Suprapubic skin (tissue), 4 donors: ENCODE data around the gene RCL1. TPM values are rescaled to one million over a fixed set of nuclear protein-coding genes. Genes with fewer than 3 reads are reported as not detected.
"Not testable (repeated sequence)": the region's sequence is repeated elsewhere in the genome, so short reads cannot be mapped to it uniquely, and the experiment has no call there.

Experiments used
- DNase-seq, 2 donors: peaks; one replicate each; pipeline ENCODE4 v3.0.0-alpha.2; 2019; ENCODE audit warnings: low spot score in 2 of 2
- H3K27ac ChIP-seq: fragments of 200-600 bp; sonication (generic); one replicate; pipeline ENCODE4 v1.5.1; 2019
- H3K27me3 ChIP-seq: fragments of 200-600 bp; sonication (generic); one replicate; pipeline ENCODE4 v1.5.1; 2019
- H3K36me3 ChIP-seq: fragments of 200-600 bp; sonication (generic); one replicate; pipeline ENCODE4 v1.5.1; 2019
- H3K4me1 ChIP-seq: fragments of 200-600 bp; sonication (generic); one replicate; pipeline ENCODE4 v1.5.1; 2019
- H3K4me3 ChIP-seq: fragments of 200-600 bp; sonication (generic); one replicate; pipeline ENCODE4 v1.5.1; 2019; ENCODE audit warnings: mild to moderate bottlenecking
- H3K9me3 ChIP-seq: fragments of 200-600 bp; sonication (generic); one replicate; pipeline ENCODE4 v1.5.1; 2019
- EP300 ChIP-seq: sonication (generic); formaldehyde crosslinking; IDR thresholded peaks from one replicate; pipeline ENCODE4 v1.6.1; 2017; ENCODE audit warnings: antibody characterized with exemption
- POLR2A ChIP-seq, 2 donors: fragments of 450-650 bp; IDR thresholded peaks; one replicate each; pipeline ENCODE4 v1.6.1; 2017; ENCODE audit warnings: antibody characterized with exemption in 2 of 2, mild to moderate bottlenecking in 2 of 2, moderate library complexity in 2 of 2
- POLR2AphosphoS5 ChIP-seq, 3 donors: sonication (generic); formaldehyde crosslinking; IDR thresholded peaks; one replicate each; pipeline ENCODE4 v1.6.1; 2017; ENCODE audit warnings: antibody characterized with exemption in 3 of 3
- WGBS: methylation state at CpG from one replicate; pipeline ENCODE4 v1.1.5; 2018; 5-methylcytosine and 5-hydroxymethylcytosine counted together
- total RNA-seq, 4 donors: library from RNA; depleted of rRNA; stranded (reverse); fragments of >200 nt; gene quantifications; one replicate each; pipeline ENCODE4 v1.1.0, GENCODE V29; 2016
- TF ChIP-seq, protein P1 (sequence below), 2 donors: fragments of 200-600 bp in 1 of 2; fragments of 450-650 bp in 1 of 2; sonication (generic) in 1 of 2; IDR thresholded peaks; one replicate each; pipeline ENCODE4 v1.5.1; 2016 to 2019; ENCODE audit warnings: antibody characterized with exemption in 2 of 2, mild to moderate bottlenecking in 1 of 2, moderate library complexity in 1 of 2

The RCL1 gene
- total RNA-seq, 4 donors from 2014 or later, result 44.7 to 75.7 (median 55.5) TPM

DNA sequence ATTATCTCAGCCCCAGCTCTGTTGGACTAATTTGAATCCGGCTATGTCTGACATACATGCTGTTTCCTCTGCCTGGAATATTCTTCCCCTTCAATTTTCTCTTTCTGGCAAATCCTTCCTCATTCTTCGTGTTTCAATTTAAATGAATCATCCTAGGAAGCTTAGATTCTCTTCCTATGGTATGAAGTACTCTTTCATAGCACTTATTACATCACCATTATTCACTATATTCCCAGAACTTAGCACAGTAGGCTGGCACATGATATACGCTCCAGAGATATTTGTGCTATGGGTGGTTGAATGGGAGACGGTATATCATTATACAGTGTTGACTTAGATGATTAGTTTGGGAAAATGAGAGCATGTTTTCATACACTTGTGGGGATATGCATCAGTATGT is 101.3 kb downstream of the RCL1 start:
- TF ChIP-seq EP300 (no peak), POLR2A (IDR thresholded peaks at IDR 0.05) (no peak), POLR2AphosphoS5 (IDR thresholded peaks at IDR 0.05) (no peak)
- TF ChIP-seq, protein P1, sequence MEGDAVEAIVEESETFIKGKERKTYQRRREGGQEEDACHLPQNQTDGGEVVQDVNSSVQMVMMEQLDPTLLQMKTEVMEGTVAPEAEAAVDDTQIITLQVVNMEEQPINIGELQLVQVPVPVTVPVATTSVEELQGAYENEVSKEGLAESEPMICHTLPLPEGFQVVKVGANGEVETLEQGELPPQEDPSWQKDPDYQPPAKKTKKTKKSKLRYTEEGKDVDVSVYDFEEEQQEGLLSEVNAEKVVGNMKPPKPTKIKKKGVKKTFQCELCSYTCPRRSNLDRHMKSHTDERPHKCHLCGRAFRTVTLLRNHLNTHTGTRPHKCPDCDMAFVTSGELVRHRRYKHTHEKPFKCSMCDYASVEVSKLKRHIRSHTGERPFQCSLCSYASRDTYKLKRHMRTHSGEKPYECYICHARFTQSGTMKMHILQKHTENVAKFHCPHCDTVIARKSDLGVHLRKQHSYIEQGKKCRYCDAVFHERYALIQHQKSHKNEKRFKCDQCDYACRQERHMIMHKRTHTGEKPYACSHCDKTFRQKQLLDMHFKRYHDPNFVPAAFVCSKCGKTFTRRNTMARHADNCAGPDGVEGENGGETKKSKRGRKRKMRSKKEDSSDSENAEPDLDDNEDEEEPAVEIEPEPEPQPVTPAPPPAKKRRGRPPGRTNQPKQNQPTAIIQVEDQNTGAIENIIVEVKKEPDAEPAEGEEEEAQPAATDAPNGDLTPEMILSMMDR (IDR thresholded peaks at IDR 0.05), result no peak
- Histone ChIP-seq H3K27me3 (no peaks in the 10 kb centered on the region), H3K27ac (no peak overlapping the region), H3K36me3 (no peaks in the 10 kb centered on the region), H3K4me1 (no peaks in the 10 kb centered on the region), H3K9me3 (no peaks in the 10 kb centered on the region), H3K4me3 (no peak overlapping the region)
- WGBS, result 84% methylated on average over 4 of the region's 4 CpGs
- DNase-seq, result no peak

DNA sequence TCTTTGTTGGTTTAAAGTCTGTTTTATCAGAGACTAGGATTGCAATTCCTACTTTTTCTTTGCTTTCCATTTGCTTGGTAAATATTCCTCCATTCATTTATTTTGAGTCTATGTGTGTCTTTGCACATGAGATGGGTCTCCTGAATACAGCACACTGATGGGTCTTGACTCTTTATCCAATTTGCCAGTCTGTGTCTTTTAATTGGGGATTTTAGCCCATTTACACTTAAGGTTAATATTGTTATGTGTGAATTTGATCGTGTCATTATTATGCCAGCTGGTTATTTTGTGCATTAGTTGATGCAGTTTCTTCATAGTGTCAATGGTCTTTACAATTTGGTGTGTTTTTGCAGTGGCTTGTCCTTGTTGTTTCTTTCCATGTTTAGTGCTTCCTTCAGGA is 107.1 kb downstream of the RCL1 start:
- not testable (repeated sequence) for H3K4me3 ChIP-seq, DNase-seq, H3K9me3 ChIP-seq, H3K4me1 ChIP-seq, H3K27ac ChIP-seq, H3K27me3 ChIP-seq, H3K36me3 ChIP-seq
- 97% methylated on average over 1 of the region's 1 CpG for WGBS

DNA sequence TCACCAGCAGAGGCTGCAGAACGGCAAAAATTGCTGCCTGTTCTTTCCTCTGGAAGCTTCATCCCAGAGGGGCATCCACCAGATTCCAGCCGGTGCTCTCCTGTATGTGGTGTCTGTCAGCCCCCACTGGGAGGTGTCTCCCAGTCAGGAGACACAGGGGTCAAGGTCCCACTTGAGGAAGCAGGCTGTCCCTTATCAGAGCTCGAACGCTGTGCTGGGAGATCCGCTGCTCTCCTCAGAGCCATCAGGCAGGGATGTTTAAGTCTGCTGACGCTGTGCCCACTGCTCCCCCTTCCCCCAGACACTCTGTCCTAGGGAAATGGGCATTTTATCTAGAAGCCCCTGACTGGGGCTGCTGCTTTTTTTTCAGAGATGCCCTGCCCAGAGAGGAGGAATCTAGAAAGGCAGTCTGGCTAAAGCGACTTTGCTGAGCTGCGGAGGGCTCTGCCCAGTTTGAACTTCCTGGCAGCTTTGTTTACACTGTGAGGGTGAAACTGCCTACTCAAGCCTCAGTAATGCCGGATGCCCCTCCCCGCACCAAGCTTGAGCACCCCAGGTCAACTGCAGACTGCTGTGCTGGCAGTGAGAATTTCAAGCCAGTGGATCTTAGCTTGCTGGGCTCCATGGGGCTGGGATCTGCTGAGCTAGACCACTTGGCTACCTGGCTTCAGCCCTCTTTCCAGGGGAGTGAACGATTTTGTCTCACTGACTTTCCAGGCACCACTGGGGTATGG is 108.8 kb downstream of the RCL1 start:
- H3K9me3 ChIP-seq, H3K4me1 ChIP-seq, H3K36me3 ChIP-seq, H3K4me3 ChIP-seq, H3K27me3 ChIP-seq, DNase-seq, H3K27ac ChIP-seq: not testable (repeated sequence)
- WGBS, result 60% methylated on average over 10 of the region's 11 CpGs

DNA sequence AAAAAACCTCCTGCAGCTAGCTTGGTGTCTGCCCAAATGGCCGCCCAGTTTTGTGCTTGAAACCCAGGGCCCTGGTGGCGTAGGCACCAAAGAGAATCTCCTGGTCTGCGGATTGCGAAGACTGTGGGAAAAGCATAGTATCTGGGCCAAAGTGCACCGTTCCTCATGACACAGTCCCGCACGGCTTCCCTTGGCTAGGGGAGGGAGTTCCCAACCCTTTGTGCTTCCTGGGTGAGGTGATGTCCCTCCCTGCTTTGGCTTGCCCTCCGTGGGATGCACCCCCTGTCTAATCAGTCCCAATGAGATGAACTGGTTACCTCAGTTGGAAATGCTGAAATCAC is 109.4 kb downstream of the RCL1 start:
- peaks cover 10% of the 10 kb centered on the region for H3K4me1 ChIP-seq
- no peak overlapping the region for H3K27ac ChIP-seq
- H3K27me3 ChIP-seq, result no peaks in the 10 kb centered on the region
- no peak for DNase-seq
- H3K36me3 ChIP-seq, result no peaks in the 10 kb centered on the region
- no peaks in the 10 kb centered on the region for H3K9me3 ChIP-seq
- H3K4me3 ChIP-seq, result no peak overlapping the region
- WGBS, result 78% methylated on average over 1 of the region's 8 CpGs
- TF ChIP-seq POLR2AphosphoS5 (IDR thresholded peaks at IDR 0.05), result no peak
- TF ChIP-seq POLR2A (IDR thresholded peaks at IDR 0.05), result no peak
- TF ChIP-seq, protein P1 (IDR thresholded peaks at IDR 0.05), result no peak
- no peak for TF ChIP-seq EP300

DNA sequence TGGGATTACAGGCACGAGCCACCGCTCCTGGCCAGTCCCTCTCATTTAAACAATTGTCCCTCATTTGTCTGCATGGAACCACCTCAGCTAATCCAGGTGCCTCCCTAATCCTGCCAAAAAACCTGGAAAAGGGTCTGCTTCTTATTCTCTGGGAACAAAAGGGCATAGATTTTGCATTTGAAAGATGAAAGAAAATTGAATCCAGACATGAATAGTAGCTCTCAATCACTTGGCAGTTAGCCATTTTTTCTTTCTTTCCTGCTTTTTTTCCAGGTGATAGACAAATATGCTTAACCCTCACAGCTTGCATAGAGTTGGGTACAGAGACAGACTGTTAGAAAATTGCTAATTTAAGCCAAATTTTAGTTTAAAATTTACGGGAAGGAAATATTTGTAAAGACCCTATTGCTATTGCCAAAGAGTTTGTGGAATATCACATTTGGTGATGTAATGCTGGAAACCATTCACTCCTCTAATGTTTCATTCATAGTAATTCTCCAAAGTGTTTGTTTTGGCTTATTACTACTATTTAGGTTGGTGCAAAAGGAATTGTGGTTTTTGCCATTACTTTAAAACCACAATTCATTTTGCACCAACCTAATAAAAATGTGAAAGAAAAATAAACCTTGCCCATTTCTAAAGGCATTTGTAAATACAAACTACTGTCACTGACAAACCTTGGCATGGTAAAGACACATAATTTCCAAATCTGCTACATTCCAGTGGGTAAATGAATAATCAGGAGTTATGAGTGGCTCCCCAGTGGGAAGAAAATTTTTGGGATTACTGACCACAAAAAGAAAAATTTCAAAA is 111.8 kb downstream of the RCL1 start:
- no peak overlapping the region for H3K27ac ChIP-seq
- peaks cover 10% of the 10 kb centered on the region for H3K4me1 ChIP-seq
- TF ChIP-seq POLR2AphosphoS5 (IDR thresholded peaks at IDR 0.05) (no peak), EP300 (no peak)
- WGBS, result 70% methylated on average over 3 of the region's 3 CpGs
- DNase-seq, result no peak
- no peaks in the 10 kb centered on the region for H3K9me3 ChIP-seq
- no peaks in the 10 kb centered on the region for H3K27me3 ChIP-seq
- no peak overlapping the region for H3K4me3 ChIP-seq
- no peaks in the 10 kb centered on the region for H3K36me3 ChIP-seq

DNA sequence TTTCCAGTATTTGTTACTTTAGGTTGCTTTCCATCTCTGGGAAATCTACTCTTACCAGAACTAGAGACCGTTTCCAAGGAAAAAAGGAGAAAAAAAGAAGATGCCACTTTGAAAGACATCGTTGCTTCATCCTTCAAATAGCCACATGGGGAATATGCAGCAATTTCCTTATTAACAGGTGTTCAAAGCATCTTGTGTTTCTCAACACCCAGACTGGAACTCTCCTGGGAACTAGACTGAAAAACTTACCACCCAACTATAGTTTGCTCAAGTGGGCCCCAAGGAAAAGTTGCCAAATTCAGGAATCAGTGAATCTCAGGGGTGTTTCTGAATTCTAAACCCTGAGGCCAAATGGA is 112.4 kb downstream of the RCL1 start:
- no peaks in the 10 kb centered on the region for H3K9me3 ChIP-seq
- WGBS, result 70% methylated on average over 2 of the region's 2 CpGs
- no peak overlapping the region for H3K27ac ChIP-seq
- TF ChIP-seq POLR2A (IDR thresholded peaks at IDR 0.05), result no peak
- no peak for TF ChIP-seq EP300
- no peak for TF ChIP-seq POLR2AphosphoS5 (IDR thresholded peaks at IDR 0.05)
- TF ChIP-seq, protein P1 (IDR thresholded peaks at IDR 0.05), result no peak
- H3K4me3 ChIP-seq, result no peak overlapping the region
- H3K4me1 ChIP-seq, result peaks cover 10% of the 10 kb centered on the region
- H3K27me3 ChIP-seq, result no peaks in the 10 kb centered on the region
- H3K36me3 ChIP-seq, result no peaks in the 10 kb centered on the region
- no peak for DNase-seq

Other genes with a start within 250 kb of the RCL1 start
- gene PLPP6, start 130.7 kb upstream of the RCL1 start, total RNA-seq, result 10 to 100 TPM in 3 of 4 donors, 1 to 10 TPM in 1; 8.4 to 15.1 (median 12.8) TPM
- gene SPATA6L, start 126.5 kb upstream of the RCL1 start, total RNA-seq, result 10 to 100 TPM in 1 of 4 donors, 1 to 10 TPM in 3; 1.2 to 23.8 (median 3.4) TPM
- gene CDC37L1, start 113.4 kb upstream of the RCL1 start, total RNA-seq, result 10 to 100 TPM; 17.3 to 26.1 (median 23.5) TPM
- 10 to 100 TPM; 69.7 to 96.4 (median 78.6) TPM for gene AK3, start 51.7 kb upstream of the RCL1 start, total RNA-seq
- 10 to 100 TPM; 25.4 to 64.0 (median 36.5) TPM for gene JAK2, start 192.3 kb downstream of the RCL1 start, total RNA-seq